Measurements from ENCODE around the gene ARL2BP. TPM values are rescaled to one million over a fixed set of nuclear protein-coding genes. Genes with fewer than 3 reads are reported as not detected.

Gene ARL2BP
- polyA plus RNA-seq, 1 donor = 41.7 TPM

DNA sequence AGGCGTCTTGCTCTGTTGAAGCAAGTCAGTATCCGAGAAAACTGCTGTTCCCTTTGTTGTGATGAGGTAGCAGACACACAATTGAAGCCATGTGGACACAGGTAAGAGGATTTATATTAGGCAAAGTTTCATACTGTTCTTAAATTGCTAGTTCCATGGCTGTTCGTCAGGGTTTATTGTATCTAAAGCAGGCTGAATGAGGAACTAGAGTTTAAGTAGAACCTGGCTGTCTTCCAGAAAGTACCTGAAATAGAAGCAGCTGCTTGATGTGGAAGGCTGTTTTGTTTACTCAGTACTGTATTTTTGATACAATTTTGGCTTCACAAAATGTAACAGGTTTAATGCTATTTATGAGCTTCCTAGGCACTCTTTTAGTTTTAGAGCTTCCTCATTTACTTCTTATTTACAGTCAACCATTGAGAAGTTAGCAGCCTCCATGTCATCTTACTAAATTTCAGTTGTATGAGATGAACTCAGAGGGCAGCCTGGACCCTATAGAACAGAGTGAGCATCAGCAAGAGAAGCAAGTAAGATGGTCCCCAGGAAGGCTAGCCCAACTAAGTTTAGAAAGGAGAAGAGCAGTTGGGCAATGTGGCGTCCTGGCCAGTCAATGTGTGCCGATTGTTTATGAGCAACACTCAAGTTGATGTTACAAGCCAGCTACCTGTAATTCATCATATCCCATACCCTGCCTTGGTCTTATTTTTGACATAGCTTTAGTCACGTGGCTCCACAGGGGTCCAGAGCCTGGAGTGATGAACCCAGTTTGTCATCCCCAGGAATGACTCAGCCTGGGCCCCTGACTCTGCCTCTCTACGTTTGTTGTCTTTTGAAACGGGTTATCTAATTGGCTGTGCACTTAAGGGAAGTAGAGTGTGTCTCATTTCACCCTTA, 9.7 kb upstream of the ARL2BP start:
- DNase-seq (ENCODE audit: low read depth) = no peak

DNA sequence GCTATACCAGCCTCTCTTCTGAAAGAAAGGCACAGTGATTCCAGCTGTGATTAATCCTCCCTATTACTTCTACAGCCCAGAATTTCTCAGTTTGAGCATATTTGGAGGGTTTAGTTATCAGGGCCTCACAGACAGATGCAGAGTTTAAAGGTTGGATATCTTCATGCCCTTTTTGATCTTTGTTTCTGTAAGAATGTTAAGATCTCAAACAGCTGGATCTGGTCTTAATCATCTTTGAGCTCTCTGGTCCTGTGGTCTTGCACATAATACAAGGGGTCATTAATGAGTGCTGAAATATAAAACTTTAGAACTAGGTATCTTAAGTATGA, 9.1 kb upstream of the ARL2BP start:
- no peak for DNase-seq (ENCODE audit: low read depth)

DNA sequence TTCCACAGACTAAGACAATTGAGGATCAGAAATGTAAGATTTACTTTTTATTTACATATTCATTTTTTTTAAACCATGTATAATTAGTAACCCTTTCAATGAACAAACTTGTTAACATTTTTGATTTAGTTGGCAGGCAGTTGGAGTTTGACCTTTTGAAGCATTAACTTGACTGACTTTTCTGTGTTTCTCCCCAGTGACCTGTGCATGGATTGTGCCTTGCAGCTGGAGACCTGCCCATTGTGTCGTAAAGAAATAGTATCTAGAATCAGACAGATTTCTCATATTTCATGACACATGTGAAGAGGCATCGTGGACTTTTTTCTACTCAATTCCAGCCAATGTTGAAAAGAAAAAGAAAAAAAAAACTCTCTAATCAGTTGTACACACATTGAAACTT, 6.4 kb upstream of the ARL2BP start:
- no peak for DNase-seq (ENCODE audit: low read depth)

DNA sequence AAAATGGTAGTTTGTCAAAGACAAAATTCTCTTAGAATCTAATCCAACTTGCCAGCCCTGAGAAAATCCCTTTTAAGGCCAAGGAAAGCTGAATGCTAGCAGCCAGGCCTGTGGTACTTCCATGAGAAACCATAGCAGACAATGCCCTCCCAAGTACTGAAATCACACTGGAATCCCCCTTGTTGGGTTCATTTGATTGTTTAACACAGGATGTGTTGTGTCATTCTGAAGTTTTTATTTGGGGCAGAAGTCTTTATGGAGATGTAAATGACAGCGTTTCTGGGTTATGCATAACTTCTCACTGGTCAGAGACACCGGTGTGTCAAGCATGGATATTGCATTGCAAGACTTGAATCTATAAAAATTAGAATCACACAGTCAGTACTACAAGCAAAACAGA, 6.0 kb upstream of the ARL2BP start:
- no peak for DNase-seq (ENCODE audit: low read depth)

DNA sequence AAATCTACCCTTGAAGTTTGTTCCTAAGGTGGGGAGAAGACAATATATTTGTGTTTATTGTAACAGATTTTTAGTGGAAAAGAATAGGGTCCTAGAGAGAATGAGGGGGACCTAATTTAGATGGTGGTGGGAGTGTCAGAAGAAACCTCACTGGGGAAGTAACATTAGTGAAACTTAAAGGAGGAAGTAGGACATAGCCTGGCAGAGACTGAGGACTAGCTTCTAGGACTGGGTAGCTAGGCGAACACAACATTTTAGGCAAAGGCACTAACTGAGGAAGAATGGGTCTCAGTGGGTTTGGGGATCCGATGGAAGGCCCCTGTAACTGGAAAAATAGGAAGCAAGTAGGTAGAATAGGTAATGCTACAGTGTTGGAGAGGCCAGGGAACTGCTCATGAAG, 4.2 kb upstream of the ARL2BP start:
- no peak for DNase-seq (ENCODE audit: low read depth)

DNA sequence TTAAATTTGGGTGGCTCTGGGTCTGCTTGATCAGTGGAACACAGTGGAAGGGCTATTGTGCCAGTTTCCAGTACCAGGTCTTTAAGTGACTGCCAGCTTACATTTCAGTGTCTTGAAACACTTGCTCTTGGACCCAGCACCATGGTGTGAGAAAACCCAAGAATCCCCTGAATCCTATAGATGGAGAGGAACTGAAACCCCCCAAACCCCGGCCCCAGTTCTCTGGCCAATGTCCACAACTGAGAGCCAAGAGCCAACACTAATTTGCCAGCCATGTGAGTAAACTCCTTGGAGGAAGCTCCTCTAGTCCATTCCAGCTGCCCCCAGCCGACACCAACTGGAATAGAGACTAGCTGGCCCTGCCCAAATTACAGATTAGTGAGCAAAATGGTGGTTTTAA, 2.4 kb upstream of the ARL2BP start:
- no peak for DNase-seq (ENCODE audit: low read depth)

DNA sequence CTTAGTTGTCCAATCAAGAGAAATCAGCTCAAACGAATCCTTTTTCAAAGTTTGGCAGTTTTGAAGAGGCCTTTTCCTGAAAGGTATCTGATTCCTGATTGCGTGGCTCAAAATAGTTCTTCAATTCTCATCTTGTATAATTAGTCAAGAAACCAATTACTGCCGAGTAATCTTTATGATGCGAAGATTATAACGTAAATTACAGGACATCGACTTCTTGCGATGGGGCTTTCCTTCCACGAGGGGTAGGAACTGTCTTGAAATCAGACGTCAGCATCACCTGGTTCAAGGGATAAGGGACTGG, 644 bp upstream of the ARL2BP start:
- DNase-seq (ENCODE audit: low read depth) = no peak

DNA sequence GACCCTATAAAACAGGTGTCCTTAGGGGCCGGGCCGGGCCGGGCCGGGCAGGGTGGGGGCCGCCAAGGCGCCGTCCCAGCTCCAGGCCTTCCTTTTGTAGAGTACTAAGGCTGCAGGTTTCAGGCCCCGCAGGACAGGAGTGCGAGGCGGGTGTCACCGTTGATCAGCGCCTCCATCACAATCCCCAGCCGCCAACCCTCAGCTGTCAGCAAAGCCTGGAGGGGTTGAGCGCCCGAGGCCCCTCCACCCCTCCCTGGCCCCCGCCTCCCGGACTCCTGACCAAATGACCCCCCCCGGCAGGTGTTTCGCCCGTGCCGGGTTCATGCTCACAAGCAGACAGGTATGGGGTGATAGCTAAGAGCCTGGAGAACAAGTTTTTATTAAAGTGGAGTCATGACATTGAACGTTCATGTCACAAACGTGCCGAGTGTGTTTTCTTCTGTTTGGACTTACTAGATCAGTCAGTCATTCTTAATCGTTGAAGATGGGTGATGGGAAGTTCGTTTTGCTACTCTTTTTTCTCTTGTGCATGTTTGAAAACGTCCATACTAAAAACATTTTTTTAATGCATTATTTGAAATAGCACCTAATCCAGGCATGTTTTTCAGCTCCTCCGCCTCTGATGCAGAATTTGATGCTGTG, 534 bp downstream of the ARL2BP start:
- DNase-seq (ENCODE audit: low read depth) = no peak

DNA sequence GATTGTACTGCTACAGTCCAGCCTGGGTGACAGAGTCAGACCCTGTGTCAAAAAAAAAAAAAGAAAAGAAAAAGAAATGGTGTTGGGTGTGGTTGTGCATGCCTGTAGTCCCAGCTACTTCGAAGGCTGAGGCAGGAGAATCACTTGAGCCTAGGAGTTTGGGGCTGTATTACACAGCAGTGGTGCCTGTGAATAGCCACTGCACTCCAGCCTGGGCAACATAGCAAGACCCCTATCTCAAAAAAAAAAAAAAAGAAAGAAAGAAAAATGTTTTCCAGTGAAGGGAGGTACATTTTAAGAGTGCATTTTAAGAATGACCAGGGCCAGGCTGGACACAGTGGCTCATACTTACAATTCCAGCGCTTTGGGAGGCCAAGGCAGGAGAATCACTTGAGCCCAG, 6.3 kb downstream of the ARL2BP start:
- DNase-seq (ENCODE audit: low read depth) = no peak

DNA sequence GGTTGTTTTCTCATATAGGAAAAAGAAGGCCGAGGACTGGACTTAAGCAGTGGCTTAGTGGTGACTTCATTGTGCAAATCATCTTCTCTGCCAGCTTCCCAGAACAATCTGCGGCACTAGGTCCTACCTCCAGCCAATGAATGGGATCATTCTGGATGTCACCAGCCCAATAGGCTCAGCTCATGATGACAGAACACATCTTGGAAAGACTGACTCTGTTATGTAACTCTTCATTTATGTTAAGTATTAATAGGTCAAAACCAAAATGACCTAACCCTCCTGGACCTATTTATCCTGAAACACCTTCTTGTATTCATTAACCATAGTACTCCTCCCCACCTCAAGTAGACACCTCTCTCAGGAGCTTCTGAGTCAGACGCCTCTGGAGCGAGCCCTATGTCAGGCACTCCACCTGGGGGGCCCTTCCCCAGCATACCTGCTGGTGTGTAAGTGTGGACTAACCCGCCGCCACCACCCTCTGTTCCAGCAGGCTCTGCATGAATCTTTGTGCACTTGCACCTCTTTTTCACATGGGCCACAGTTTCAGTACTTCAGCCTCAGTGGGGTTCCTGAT, 7.2 kb downstream of the ARL2BP start:
- DNase-seq (ENCODE audit: low read depth) = no peak

DNA sequence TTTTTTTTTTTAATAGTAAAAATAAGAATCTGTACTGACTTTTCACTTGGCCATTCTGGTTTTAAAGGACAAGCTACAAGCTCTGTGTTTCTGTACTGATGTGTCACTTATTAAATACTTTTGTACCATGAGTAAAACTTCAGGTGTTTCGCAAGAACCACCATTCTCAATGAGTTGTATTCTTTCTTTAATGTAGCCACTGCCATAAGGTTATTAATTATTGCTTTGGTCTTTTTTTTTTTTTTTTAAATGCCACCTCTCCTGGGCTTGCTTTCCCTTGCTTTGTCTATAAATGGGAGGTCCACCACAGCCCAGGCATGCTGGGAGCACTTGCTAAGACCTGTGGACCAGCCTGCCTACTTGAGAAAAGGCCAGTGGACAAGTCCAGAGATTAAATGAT, 8.4 kb downstream of the ARL2BP start:
- DNase-seq (ENCODE audit: low read depth) = no peak

DNA sequence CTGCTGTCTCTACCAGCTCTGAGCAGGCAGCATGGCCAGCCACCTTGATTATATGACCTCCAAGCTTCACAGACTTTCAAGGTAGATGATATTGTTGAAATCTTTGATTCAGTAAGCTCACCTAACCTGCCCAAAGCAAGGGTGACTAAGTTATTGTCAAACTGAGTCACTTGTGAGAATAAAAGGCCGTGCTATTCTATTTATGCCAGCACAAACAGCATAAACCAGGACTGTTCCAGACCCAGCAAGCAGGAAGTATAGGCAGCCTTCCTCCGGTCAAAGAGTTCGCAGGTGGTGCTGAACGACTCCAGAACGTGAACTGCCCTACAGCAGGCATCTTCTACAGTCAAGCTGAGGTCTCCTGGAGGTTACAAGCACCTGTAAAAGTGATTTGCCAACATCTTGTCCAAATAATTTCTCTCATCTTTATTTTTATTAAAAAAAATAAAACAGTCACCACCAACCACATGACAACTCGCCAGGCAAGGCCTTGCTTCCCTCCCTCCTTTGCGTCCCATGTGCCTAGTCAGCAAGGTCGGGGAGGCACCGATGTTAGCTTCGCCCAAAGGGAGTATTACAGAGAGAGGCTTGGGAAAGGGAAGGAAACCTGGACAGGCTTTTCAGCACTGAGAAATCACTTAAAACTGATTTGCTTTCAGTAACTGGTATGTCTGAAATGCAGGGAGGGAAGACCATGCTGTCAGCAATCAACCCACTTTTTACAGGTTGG, 10.8 kb downstream of the ARL2BP start:
- DNase-seq (ENCODE audit: low read depth) = no peak

DNA sequence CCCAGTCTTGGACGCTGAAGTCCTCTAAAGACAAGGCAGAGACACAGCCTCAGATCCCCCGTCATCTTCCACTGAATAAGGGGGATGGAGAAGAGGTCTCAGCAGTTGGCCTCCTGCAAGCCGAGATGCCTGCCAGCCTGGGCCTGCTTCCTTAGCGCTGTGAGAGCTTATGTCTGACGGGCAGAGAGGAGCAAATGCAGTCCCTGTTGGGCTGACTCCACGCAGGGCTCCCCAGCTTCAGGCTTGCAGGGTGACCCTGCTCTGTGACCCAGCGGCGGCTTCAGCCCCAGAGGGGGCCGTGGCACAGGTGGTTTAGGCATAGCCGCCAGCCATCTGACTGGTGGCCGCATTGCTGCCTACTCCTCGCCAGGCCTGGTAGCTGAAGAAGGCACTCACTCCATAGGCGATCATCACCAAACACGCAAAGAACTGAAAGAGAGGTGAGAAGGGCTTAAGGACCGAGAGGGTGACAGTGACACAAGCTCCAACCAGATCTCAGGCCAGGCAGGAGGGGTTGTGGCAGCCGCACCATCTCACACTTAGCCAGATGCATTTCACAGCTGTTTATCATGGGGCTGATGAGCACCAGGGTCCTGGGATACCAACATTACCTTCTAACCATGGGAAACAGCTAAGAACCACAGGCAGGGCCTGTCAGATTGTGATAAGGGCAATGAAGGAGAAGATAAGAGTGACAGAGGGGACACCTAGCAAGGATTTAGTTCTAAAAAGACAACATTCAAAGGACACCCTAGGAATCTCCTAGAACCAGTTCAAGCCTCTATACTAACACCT, 11.7 kb downstream of the ARL2BP start:
- DNase-seq (ENCODE audit: low read depth) = no peak

DNA sequence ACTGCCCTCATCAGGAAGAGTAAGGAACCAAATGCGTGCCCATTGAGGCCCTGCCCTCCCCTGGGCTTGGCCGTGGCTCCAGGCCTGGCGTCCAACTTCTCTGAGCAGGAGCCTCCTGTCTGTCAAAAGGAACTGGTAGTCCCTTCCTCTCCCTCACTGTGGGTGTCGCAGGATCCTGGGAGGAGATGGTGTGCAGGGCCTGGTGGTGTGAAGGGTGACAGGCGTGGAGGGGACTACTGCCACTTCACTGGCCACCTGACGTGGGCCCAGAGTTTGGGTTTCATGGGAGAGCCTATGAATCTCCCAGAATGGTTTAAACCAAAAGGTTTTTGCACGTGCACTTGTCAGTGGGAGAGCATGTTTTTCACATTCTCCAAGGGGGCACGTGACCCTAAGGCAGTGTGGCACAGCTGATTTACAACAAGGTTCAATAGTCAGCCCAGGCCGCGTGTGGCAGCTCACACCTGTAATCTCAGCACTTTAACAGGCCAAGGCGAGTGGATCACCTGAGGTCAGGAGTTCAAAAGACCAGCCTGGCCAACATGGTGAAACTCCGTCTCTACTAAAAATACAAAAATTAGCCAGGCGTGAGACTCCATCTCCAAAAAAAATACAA, 12.5 kb downstream of the ARL2BP start:
- no peak for DNase-seq (ENCODE audit: low read depth)

DNA sequence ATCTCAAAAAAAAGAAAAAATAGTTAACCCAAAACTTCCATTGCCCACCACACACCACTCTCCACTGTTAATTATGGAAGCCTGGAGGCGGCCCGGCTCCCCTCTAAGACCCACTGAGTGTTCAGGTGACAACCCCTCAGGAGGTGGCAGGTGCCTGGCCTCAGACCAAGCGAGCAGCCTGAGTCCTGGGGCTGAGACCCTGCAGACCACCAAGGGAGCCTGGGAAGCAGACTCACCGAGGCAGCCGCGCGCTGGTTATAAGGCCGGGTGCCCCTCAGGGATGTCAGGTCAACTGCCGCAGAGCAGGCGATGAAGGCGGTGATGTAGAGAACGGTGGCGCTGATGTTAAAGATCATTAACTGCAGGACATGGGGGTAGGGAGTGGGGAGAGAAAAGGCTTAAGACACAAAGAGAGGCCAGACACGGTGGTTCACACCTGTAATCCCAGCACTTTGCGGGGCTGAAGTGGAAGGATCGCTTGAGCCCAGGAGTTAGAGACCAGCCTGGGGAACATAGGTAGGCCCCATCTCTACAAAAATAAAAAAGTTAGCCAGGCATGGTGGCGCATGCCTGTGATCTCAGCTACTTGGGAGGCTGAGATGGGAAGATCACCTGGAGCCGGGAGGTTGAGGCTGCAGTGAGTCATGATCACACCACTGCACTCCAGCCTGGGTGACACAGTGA, 13.3 kb downstream of the ARL2BP start:
- DNase-seq (ENCODE audit: low read depth) = no peak

DNA sequence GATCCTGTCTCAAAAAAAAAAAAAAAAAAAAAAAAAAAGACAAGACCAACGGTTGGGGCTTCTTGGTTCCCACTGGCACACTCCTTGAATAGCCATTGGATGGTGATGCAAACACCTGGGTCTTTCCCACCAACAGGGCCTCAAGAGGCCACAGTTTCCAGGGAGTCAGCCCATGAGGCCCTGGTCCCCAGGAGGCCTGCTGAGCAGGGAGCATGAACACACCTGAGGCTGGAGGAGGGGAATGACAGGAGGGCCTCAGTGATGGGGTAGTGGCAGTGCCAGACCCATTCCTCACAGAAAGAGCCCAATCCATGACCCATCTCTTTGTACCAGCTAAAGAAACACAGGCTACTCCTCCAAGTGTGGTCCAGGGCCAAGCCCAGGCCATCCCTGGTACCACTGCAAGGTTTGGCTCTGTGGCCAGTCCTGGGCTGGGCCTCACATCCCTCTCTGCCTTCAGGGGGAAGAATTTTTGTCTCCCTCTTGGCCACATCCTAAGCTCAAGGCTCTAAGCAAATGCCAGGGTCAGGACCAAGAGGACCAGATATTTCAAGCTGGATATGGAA, 13.9 kb downstream of the ARL2BP start:
- DNase-seq (ENCODE audit: low read depth) = no peak

DNA sequence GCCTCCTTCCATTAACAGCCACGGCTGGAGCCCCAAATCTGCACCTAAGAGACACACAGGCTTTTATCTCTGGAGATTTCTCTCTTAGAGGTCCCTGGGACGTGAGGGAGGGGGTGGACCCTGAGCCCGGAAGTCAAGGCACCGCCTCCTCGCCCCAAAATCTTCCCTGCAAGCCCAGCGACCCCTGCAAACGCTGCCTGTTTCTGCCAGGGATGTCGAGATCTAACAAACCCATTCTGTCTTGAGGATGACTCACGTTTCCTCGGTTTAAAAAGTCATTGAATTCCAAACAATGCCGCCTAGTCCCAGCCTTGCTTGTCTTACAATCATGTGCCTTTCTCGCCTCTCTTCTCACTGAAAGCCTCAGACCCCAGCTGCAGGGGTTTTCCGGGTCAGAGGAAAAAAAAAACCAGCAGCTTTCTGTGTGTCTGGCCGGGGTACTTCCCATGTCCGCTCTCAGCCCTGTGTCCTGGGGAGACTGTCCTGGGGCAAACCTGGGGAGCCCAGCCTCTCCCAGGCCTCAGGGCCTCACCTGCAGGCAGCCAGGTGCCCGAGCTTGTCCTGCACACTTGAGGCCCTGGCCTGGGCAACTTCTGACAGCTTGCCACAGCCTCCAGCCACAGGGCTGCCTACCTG, 15.4 kb downstream of the ARL2BP start:
- DNase-seq (ENCODE audit: low read depth) = no peak

DNA sequence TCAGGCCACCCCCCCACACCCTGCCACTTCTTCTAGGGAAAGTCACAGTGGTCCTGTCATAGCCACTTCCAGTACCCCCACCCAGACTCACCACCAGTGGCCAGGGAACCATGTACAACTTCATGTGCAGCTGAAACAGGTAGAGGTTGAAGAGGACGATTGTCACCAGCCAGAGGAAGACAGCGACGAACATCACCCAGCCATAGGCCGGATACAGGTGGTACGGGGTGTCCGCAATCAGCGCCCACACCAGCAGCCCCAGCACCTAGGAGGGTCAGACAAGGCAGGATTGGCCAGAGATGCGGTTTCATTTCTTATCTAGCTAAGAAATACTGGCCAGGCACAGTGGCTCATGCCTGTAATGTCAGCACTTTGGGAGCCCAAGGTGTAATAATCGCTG, 16.7 kb downstream of the ARL2BP start:
- DNase-seq (ENCODE audit: low read depth) = no peak

DNA sequence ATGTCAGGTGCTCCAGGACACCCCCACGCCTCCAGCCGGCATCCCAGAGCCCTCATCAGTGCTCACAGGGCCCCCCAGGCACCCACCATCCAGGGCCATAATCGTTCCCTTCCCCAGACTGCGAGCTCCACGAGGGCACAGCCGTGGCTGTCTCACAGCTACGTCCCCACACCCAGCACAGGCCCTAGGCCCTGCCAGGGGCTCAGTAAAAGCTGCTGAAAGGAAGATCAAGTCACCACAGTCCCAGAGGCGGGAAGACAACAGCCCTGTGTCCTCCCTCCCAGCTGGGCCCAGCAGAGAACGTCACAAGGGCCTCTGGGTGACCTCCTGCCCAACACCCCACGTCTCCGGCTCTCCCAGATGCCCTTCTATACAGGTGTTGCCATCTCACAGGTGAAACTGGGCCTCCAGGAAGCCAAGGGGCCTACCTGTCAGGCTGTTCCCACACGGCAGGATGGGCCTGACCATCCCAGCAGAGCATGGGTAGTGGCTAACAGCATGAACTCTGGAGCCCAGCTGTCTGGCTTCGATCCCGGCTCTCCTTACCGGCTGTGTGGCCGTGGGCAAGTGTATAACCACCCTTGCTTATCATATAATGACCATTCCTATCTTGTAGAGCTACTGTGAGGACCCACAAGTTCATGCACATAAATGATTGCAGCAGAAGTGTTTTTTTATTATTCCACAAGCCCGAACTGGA, 17.9 kb downstream of the ARL2BP start:
- no peak for DNase-seq (ENCODE audit: low read depth)

All from forelimb muscle (tissue), 1 donor.